ENCODE results near the gene KY.

KY gene

GRCh38 chr3:134619301-134619615 is 31.6 kb downstream of the KY start:
- DNase-seq (ENCODE audit: low spot score) = no peak

GRCh38 chr3:134618478-134619300 is 32.1 kb downstream of the KY start:
- no peak for DNase-seq (ENCODE audit: low spot score)

GRCh38 chr3:134617608-134618477 is 33.0 kb downstream of the KY start:
- no peak for DNase-seq (ENCODE audit: low spot score)

GRCh38 chr3:134615743-134616142 is 35.1 kb downstream of the KY start:
- DNase-seq (ENCODE audit: low spot score) = no peak

GRCh38 chr3:134614955-134615354 is 35.9 kb downstream of the KY start:
- no peak for DNase-seq (ENCODE audit: low spot score)

GRCh38 chr3:134613006-134613520 is 37.8 kb downstream of the KY start:
- no peak for DNase-seq (ENCODE audit: low spot score)

- DNase-seq (ENCODE audit: low spot score) = no peak
Observed at GRCh38 chr3:134611516-134611915, 39.3 kb downstream of the KY start.

- no peak for DNase-seq (ENCODE audit: low spot score)
Observed at GRCh38 chr3:134610432-134611385, 40.1 kb downstream of the KY start.

GRCh38 chr3:134609821-134610431 is 40.9 kb downstream of the KY start:
- no peak for DNase-seq (ENCODE audit: low spot score)

GRCh38 chr3:134608771-134609435 is 41.9 kb downstream of the KY start:
- DNase-seq (ENCODE audit: low spot score) = no peak

GRCh38 chr3:134608023-134608770 is 42.6 kb downstream of the KY start:
- DNase-seq (ENCODE audit: low spot score) = no peak

- DNase-seq (ENCODE audit: low spot score) = no peak
Observed at GRCh38 chr3:134607054-134608022, 43.5 kb downstream of the KY start.

GRCh38 chr3:134606033-134607025 is 44.5 kb downstream of the KY start:
- no peak for DNase-seq (ENCODE audit: low spot score)

GRCh38 chr3:134605556-134605955 is 45.3 kb downstream of the KY start:
- no peak for DNase-seq (ENCODE audit: low spot score)

GRCh38 chr3:134603956-134604355 is 46.9 kb downstream of the KY start:
- no peak for DNase-seq (ENCODE audit: low spot score)

GRCh38 chr3:134603480-134603879 is 47.3 kb downstream of the KY start:
- no peak for DNase-seq (ENCODE audit: low spot score)

GRCh38 chr3:134602440-134602814 is 48.4 kb downstream of the KY start:
- DNase-seq (ENCODE audit: low spot score) = no peak

All from globus pallidus (tissue), 1 donor.